Osteocyte (in vitro differentiated cells): ENCODE measurements around the gene GALNT6. TPM values are rescaled to one million over a fixed set of nuclear protein-coding genes. Genes with fewer than 3 reads are reported as not detected.

Experiments used
- DNase-seq: peaks from one replicate; pipeline ENCODE4 v3.0.0; 2021; ENCODE audit warnings: mixed read lengths; ENCODE audit not compliant: unreplicated experiment; ENCODE audit errors: extremely low spot score
- H3K27ac Mint-ChIP-seq: one replicate; pipeline ENCODE4 v1.8.0; 2021; ENCODE audit warnings: mild to moderate bottlenecking, mixed read lengths; ENCODE audit not compliant: unreplicated experiment
- H3K27me3 Mint-ChIP-seq: one replicate; pipeline ENCODE4 v1.8.0; 2021; ENCODE audit warnings: mixed read lengths; ENCODE audit not compliant: unreplicated experiment
- H3K36me3 Mint-ChIP-seq: one replicate; pipeline ENCODE4 v1.8.0; 2021; ENCODE audit warnings: mixed read lengths; ENCODE audit not compliant: unreplicated experiment
- H3K4me1 Mint-ChIP-seq: one replicate; pipeline ENCODE4 v1.8.0; 2021; ENCODE audit warnings: mixed read lengths; ENCODE audit not compliant: unreplicated experiment
- H3K4me3 Mint-ChIP-seq: one replicate; pipeline ENCODE4 v1.8.0; 2021; ENCODE audit warnings: mild to moderate bottlenecking, moderate library complexity, mixed read lengths; ENCODE audit not compliant: unreplicated experiment
- H3K9me3 Mint-ChIP-seq: one replicate; pipeline ENCODE4 v1.8.0; 2021; ENCODE audit warnings: mixed read lengths; ENCODE audit not compliant: unreplicated experiment
- long read RNA-seq: library from polyadenylated mRNA; unstranded; transcript quantifications from one replicate; pipeline ENCODE4 v2.0.0, GENCODE V29; 2021
- total RNA-seq: library from RNA; stranded (reverse); gene quantifications from 2 replicates; pipeline ENCODE4 v1.2.1, GENCODE V29; 2021
- TF ChIP-seq, protein P1 (sequence below): fragments of 200-600 bp; sonication (generic); IDR thresholded peaks from 2 replicates; pipeline ENCODE4 v1.5.0; 2021; ENCODE audit warnings: antibody characterized with exemption, mild to moderate bottlenecking, moderate library complexity

Gene GALNT6, protein sequence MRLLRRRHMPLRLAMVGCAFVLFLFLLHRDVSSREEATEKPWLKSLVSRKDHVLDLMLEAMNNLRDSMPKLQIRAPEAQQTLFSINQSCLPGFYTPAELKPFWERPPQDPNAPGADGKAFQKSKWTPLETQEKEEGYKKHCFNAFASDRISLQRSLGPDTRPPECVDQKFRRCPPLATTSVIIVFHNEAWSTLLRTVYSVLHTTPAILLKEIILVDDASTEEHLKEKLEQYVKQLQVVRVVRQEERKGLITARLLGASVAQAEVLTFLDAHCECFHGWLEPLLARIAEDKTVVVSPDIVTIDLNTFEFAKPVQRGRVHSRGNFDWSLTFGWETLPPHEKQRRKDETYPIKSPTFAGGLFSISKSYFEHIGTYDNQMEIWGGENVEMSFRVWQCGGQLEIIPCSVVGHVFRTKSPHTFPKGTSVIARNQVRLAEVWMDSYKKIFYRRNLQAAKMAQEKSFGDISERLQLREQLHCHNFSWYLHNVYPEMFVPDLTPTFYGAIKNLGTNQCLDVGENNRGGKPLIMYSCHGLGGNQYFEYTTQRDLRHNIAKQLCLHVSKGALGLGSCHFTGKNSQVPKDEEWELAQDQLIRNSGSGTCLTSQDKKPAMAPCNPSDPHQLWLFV
- 0.71 and 0.94 TPM in 2 replicates for total RNA-seq
- long read RNA-seq, partial matches to known transcripts, result 1 of 2 reads
- long read RNA-seq, other reads (novel, unspliced or antisense), result 1 of 2 reads

DNA sequence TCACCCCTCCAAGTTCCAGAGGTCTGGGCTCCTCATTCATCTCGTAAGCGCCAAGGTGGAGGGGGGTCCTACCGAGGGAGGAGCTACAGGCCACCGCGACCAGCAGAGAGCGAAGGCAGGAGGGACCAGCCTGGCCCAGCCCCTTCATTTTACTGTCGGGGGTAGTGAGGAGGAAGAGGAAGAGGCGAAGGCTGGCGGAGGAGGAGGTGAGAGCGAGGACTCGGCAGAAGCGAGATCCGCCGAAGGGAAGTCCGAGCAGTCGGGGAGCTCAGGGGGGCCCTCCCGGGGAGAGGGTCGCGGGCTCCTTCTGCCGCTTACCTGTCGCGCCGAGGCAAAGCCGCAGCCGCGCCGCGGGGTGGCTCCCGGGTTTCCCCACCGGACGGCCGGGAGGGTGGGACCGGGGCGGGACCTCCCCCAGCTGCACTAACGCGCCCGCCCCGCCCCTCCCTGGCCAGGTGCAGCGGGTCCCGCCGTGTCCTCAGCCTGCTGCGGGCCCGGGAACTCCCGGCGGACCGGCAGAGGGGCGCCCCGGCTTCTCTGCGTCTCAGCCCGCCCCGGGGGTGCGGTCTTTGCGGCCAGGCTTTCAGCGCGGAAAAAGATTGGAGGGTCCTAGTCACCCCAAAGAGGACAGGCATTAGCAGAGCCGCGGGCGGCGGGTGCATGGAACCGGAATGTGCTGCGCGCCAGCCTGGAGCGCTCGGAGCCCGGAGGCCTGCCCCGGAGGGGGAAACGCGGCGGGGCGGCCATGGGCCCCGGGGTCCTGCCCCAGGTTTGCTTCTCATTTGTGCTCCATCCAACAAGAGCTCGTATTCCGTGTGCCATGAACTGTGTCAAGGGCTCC, at the start of gene GALNT6:
TSS of gene GALNT6 (minus strand) at position 124 of the 841 bp plus-strand sequence. CDS start 11,625 bp downstream, outside the sequence.
- H3K4me1 Mint-ChIP-seq, result peaks cover 47% of the 10 kb centered on the region
- H3K27me3 Mint-ChIP-seq, result no peaks in the 10 kb centered on the region
- no peaks in the 10 kb centered on the region for H3K9me3 Mint-ChIP-seq
- no peak for DNase-seq
- H3K4me3 Mint-ChIP-seq, result peak within 1 kb of the TSS; percentile 79
- no peaks in the 10 kb centered on the region for H3K36me3 Mint-ChIP-seq
- TF ChIP-seq, protein P1, sequence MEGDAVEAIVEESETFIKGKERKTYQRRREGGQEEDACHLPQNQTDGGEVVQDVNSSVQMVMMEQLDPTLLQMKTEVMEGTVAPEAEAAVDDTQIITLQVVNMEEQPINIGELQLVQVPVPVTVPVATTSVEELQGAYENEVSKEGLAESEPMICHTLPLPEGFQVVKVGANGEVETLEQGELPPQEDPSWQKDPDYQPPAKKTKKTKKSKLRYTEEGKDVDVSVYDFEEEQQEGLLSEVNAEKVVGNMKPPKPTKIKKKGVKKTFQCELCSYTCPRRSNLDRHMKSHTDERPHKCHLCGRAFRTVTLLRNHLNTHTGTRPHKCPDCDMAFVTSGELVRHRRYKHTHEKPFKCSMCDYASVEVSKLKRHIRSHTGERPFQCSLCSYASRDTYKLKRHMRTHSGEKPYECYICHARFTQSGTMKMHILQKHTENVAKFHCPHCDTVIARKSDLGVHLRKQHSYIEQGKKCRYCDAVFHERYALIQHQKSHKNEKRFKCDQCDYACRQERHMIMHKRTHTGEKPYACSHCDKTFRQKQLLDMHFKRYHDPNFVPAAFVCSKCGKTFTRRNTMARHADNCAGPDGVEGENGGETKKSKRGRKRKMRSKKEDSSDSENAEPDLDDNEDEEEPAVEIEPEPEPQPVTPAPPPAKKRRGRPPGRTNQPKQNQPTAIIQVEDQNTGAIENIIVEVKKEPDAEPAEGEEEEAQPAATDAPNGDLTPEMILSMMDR, result no peak
- peak within 1 kb of the TSS; percentile 34 for H3K27ac Mint-ChIP-seq

DNA sequence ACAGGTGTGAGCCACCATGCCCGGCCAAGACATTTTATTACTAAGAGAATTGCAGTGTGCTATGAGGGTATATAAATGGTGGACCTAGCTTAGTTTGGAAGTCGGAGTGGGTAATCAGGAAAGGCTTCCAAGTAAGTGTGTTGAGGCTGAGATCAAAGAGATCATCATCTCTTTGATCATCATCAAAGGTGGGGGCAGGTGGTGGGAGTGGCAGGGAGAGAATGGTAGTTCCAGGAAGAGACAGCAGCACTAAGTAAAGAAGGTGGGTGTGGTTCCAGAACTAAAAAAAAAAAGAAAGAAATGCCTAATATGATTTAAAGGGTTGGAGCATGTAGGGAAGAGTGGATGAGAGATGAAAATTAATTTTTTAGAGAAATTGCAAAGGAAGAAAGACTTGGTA, 48.1 kb upstream of the GALNT6 start:
- Mint-ChIP-seq H3K36me3 (no peaks in the 10 kb centered on the region), H3K27ac (no peak overlapping the region)
- no peak for DNase-seq

DNA sequence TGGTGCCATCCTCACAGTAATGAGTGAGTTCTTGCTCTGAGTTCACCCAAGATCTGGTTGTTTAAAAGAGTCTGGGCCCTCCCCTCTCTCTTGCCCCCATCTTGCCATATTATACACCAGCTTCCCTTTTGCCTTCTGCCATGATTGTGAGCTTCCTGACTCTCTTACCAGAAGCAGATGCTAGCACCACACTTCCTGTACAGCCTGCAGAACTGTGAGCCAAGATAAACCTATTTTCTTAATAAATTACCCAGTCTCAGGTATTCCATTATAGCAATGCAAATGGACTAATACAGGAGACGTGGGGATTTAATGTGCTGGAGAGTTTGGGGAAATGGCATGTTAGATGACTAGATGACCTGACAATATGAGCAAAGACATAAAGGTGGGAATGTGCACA, 46.2 kb upstream of the GALNT6 start:
- H3K27me3 Mint-ChIP-seq, result no peaks in the 10 kb centered on the region
- peaks cover 18% of the 10 kb centered on the region for H3K4me1 Mint-ChIP-seq
- DNase-seq, result no peak
- H3K4me3 Mint-ChIP-seq, result no peak overlapping the region
- TF ChIP-seq, protein P1, result no peak
- no peaks in the 10 kb centered on the region for H3K9me3 Mint-ChIP-seq
- H3K27ac Mint-ChIP-seq, result no peak overlapping the region
- no peaks in the 10 kb centered on the region for H3K36me3 Mint-ChIP-seq

More for the DNA sequence above, 48.1 kb upstream of the GALNT6 start:
- Mint-ChIP-seq H3K4me3 (no peak overlapping the region), H3K4me1 (peaks cover 11% of the 10 kb centered on the region), H3K27me3 (no peaks in the 10 kb centered on the region), H3K9me3 (no peaks in the 10 kb centered on the region)
- TF ChIP-seq, protein P1, result no peak

DNA sequence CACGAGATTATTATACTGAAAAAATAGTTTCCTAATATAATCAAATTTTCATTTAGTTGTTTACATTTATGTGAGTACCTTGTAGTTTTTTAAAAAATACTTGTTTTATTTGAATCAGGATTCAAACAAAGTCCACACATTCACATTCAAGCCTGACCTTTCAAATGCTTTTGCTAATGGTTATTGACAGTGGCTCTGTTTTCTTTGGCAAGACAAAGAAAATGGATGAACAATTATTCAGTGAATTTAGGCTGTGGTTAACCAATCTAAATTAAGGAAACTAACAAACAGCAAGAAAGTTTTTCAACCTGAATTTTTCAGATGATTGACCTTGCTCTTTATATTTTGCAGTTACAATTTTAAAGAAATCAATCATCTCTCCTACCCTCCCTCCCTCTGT, 43.1 kb upstream of the GALNT6 start:
- Mint-ChIP-seq H3K36me3 (no peaks in the 10 kb centered on the region), H3K27ac (no peak overlapping the region), H3K4me3 (no peak overlapping the region), H3K9me3 (no peaks in the 10 kb centered on the region), H3K4me1 (peaks cover 11% of the 10 kb centered on the region), H3K27me3 (no peaks in the 10 kb centered on the region)
- no peak for DNase-seq
- TF ChIP-seq, protein P1, result no peak
